GM19455 (cell line): ENCODE results near the gene ARHGAP42.
"Not testable (repeated sequence)": the region's sequence is repeated elsewhere in the genome, so short reads cannot be mapped to it uniquely, and the experiment has no call there.

Experiments used
- ATAC-seq: cut with Tn5 transposase; IDR thresholded peaks from one replicate; pipeline ENCODE4 v1.9.1; 2021; ENCODE audit not compliant: unreplicated experiment

ARHGAP42 gene

GRCh38 chr11:101008961-101009689 lies 322.0 kb downstream of the ARHGAP42 start:
- no peak for ATAC-seq

GRCh38 chr11:101009690-101010055 lies 322.6 kb downstream of the ARHGAP42 start:
- no peak for ATAC-seq

- no peak for ATAC-seq
Observed at GRCh38 chr11:101010899-101011298, 323.8 kb downstream of the ARHGAP42 start.

- ATAC-seq: no peak
Observed at GRCh38 chr11:101011881-101012280, 324.8 kb downstream of the ARHGAP42 start.

GRCh38 chr11:101013702-101014101 lies 326.6 kb downstream of the ARHGAP42 start:
- not testable (repeated sequence) for ATAC-seq

- ATAC-seq: no peak
Observed at GRCh38 chr11:101014600-101015285, 327.7 kb downstream of the ARHGAP42 start.

GRCh38 chr11:101019870-101020269 lies 332.8 kb downstream of the ARHGAP42 start:
- no peak for ATAC-seq

GRCh38 chr11:101022256-101022655 lies 335.2 kb downstream of the ARHGAP42 start:
- ATAC-seq: no peak

GRCh38 chr11:101028644-101029043 lies 341.6 kb downstream of the ARHGAP42 start:
- ATAC-seq: no peak

- ATAC-seq: no peak
Observed at GRCh38 chr11:101030015-101030414, 342.9 kb downstream of the ARHGAP42 start.

GRCh38 chr11:101030692-101031091 lies 343.6 kb downstream of the ARHGAP42 start:
- ATAC-seq: no peak

GRCh38 chr11:101031713-101032112 lies 344.6 kb downstream of the ARHGAP42 start:
- ATAC-seq: no peak

- no peak for ATAC-seq
Observed at GRCh38 chr11:101032991-101033390, 345.9 kb downstream of the ARHGAP42 start.

GRCh38 chr11:101034076-101034475 lies 347.0 kb downstream of the ARHGAP42 start:
- no peak for ATAC-seq

- no peak for ATAC-seq
Observed at GRCh38 chr11:101035872-101036271, 348.8 kb downstream of the ARHGAP42 start.
